Pancreas (tissue), 10 donors: ENCODE results near the gene SRP68. TPM values are rescaled to one million over a fixed set of nuclear protein-coding genes. Genes with fewer than 3 reads are reported as not detected.

Experiments
- ATAC-seq, 4 donors: fragments of 200-7000 bp; cut with Tn5 transposase; one replicate each; pipeline versions ENCODE4 v1.8.0 to v1.9.1; 2020; ENCODE audit warnings: mild to moderate bottlenecking in 4 of 4, moderate library complexity in 4 of 4
- DNase-seq, 6 donors: peaks; one replicate each; pipeline ENCODE4 v3.0.0-alpha.2; 2020
- FAIRE-seq: peaks from 2 replicates; lab custom pipeline; 2012; peaks lifted over from hg19 to GRCh38; lab: Jason Lieb, UNC
- H3K27ac ChIP-seq, 4 donors: fragments of 200-600 bp; sonication (generic); 1 replicate in 3 of 4; 2 replicates in 1 of 4; pipeline versions ENCODE4 v1.5.0 to v1.8.0; 2020
- H3K27me3 ChIP-seq, 4 donors: fragments of 200-600 bp; one replicate each; pipeline ENCODE4 v1.8.0; 2021
- H3K36me3 ChIP-seq, 3 donors: fragments of 200-600 bp; sonication (generic) in 1 of 3; one replicate each; pipeline versions ENCODE4 v1.5.0 to v1.8.0; 2020 to 2021
- H3K4me1 ChIP-seq, 3 donors: fragments of 200-600 bp; one replicate each; pipeline ENCODE4 v1.8.0; 2021
- H3K4me3 ChIP-seq, 4 donors: fragments of 200-600 bp; sonication (generic) in 2 of 4; one replicate each; pipeline versions ENCODE4 v1.5.0 to v1.8.0; 2020 to 2021
- H3K9me3 ChIP-seq, 4 donors: fragments of 200-600 bp; one replicate each; pipeline ENCODE4 v1.8.0; 2021
- CTCF ChIP-seq, 4 donors: fragments of 200-600 bp; sonication (generic) in 3 of 4; IDR thresholded peaks; one replicate each; pipeline versions ENCODE4 v1.5.0 to v1.8.0; 2021; ENCODE audit warnings: antibody characterized with exemption in 4 of 4
- WGBS, 2 donors: extraction: QIAGEN DNeasy Blood & Tissue Kit; methylation state at CpG; one replicate each; pipeline ENCODE4 v1.1.7; 2013; 5-methylcytosine and 5-hydroxymethylcytosine counted together
- intact Hi-C, 3 donors: fragments of 100-400 bp; cut with DNase I; formaldehyde crosslinking; loops; one replicate each; pipeline versions ENCODE4 v1.11.1 to v1.14.2; 2022
- polyA plus RNA-seq, 2 donors: library from polyadenylated mRNA; stranded (reverse); fragments of 200-250 nt; gene quantifications; one replicate each; pipeline ENCODE4 v1.2.3, GENCODE V29; 2013
- total RNA-seq, 6 donors: library from RNA; stranded (reverse); fragmentation: NEBNext Ultra II Directional in 4 of 6; extraction: Animal tissue kit (Norgen Biotek cat#: 25700) in 4 of 6; gene quantifications; one replicate each; pipeline versions ENCODE4 v1.2.1 to v1.2.4, GENCODE V29; 2021 to 2023
- donor health status: healthy with polysubstance abuse.
- donor health status: DM: no; HTN: no; CAD: no; lungs with moderate emphysema.
- donor health status: DM: no; HTN: no; CAD: no.
- donor health status: control.
- donor health status: control.
- donor health status: Bipolar disorder and iron deficiency.
- donor health status: DM: yes; HTN: yes; CAD: no.
- donor health status: DM: no; HTN: no; CAD: no.
- donor health status: DM: no; HTN: no; CAD: no.
- donor health status: DM: yes; HTN: yes; CAD: no.

Gene SRP68
- total and polyA plus RNA-seq, 8 donors, result 32.2 to 74.6 (median 48.0) TPM

- TF ChIP-seq CTCF (IDR thresholded peaks at IDR 0.05), result no peak
- intact Hi-C loops, result no loop called here
- DNase-seq (no peak), FAIRE-seq (no peak), ATAC-seq (no peak)
- Histone ChIP-seq H3K27ac (no peak overlapping the region), H3K9me3 (no peaks in the 10 kb centered on the region), H3K36me3 (peaks cover 0 to 77% (median 38%) of the 10 kb centered on the region in 3 donors), H3K4me1 (no peaks in the 10 kb centered on the region), H3K27me3 (no peaks in the 10 kb centered on the region), H3K4me3 (no peak overlapping the region)
- 66% methylated on average over 6 of the region's 6 CpGs for whole genome bisulfite sequencing, 2 donors
Observed at GRCh38 chr17:76040376-76040775, 31.9 kb downstream of the SRP68 start.

- WGBS, 2 donors, result 81 to 82% methylated on average over 6 of the region's 6 CpGs
- intact Hi-C loops, result no loop called here
Observed at GRCh38 chr17:76039121-76039520, 33.2 kb downstream of the SRP68 start.

GRCh38 chr17:76038050-76038449, 34.3 kb downstream of the SRP68 start:
- TF ChIP-seq CTCF (IDR thresholded peaks at IDR 0.05), result no peak
- no peak for DNase-seq
- 82 to 89% methylated on average over 3 of the region's 3 CpGs for WGBS, 2 donors
- Histone ChIP-seq H3K27me3 (no peaks in the 10 kb centered on the region), H3K4me1 (no peaks in the 10 kb centered on the region), H3K4me3 (no peak overlapping the region), H3K27ac (no peak overlapping the region), H3K36me3 (peaks cover 0 to 54% (median 14%) of the 10 kb centered on the region in 3 donors), H3K9me3 (no peaks in the 10 kb centered on the region)
- intact Hi-C loops, result no loop called here
- FAIRE-seq, result no peak
- no peak for ATAC-seq

More at GRCh38 chr17:76039121-76039520, 33.2 kb downstream of the SRP68 start:
- Histone ChIP-seq H3K4me3 (no peak overlapping the region), H3K36me3 (peaks cover 0 to 65% (median 25%) of the 10 kb centered on the region in 3 donors), H3K9me3 (no peaks in the 10 kb centered on the region), H3K27ac (no peak overlapping the region), H3K27me3 (no peaks in the 10 kb centered on the region), H3K4me1 (no peaks in the 10 kb centered on the region)
- DNase-seq (no peak), FAIRE-seq (peak; percentile 51), ATAC-seq (no peak)
- TF ChIP-seq CTCF (IDR thresholded peaks at IDR 0.05), result no peak

GRCh38 chr17:76036497-76037261, 35.6 kb downstream of the SRP68 start:
- H3K36me3 ChIP-seq, result peaks cover 0 to 41% (median 10%) of the 10 kb centered on the region in 3 donors
- H3K4me3 ChIP-seq, result no peak overlapping the region
- intact Hi-C loops, result no loop called here
- no peak for FAIRE-seq
- 47 to 51% methylated on average over 22 of the region's 22 CpGs for WGBS, 2 donors
- H3K27ac ChIP-seq, result no peak overlapping the region
- H3K4me1 ChIP-seq, result peaks cover 0 to 8% (median 0%) of the 10 kb centered on the region in 3 donors
- ATAC-seq, result peak in 2 of 4 donors; percentile 7 to 20
- peak in 2 of 6 donors; percentile 27 to 48 for DNase-seq
- H3K27me3 ChIP-seq, result no peaks in the 10 kb centered on the region
- no peaks in the 10 kb centered on the region for H3K9me3 ChIP-seq
- no peak for TF ChIP-seq CTCF (IDR thresholded peaks at IDR 0.05)
